ENCODE data around the gene ZNF195.
A peak's percentile ranks its signal among the peaks of the same experiment; 100 is the strongest.
"Not testable (repeated sequence)": the region's sequence is repeated elsewhere in the genome, so short reads cannot be mapped to it uniquely, and the experiment has no call there.

Gene ZNF195

GRCh38 chr11:3347127-3347526 is 31.8 kb downstream of the ZNF195 start:
- DNase-seq (ENCODE audit: low spot score): no peak

DNA sequence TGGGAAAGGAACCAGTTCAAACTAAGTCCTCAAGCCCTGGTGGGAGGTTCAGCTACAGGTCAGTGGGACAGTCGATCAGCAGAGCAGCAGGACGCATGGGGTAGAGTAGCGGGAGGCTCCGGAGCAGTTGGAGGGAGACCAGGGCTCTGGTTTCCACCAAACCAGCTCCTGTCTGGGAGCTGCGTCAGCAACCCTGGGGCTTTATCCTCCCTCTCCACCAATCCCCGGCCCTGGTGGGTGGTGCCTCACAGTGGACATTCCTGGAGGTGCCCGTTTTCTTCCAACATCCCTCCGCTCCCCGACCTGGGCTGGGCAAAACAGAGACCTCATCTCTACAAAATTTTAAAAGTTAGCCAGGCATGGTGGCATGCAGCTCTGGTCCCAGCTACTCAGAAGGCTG is 32.4 kb downstream of the ZNF195 start:
- DNase-seq (ENCODE audit: low spot score): no peak

DNA sequence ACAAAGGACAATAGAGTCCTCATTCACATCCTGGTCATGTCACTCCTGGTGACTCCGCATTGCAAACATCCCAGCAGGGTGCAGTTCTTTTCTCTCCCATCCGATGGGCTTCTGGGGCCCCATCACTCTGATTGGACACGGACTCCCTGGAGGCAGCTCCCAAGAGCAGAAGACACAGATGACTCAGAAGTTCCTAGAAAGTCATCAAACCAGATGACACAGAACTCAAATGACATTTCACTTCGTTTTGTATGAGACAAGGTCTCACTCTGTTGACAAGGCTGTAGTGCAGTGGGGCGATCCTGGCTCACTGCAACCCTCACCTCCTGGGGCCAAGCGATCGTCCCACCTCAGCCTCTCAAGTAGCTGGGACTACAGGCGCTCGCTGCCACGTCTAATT is 33.2 kb downstream of the ZNF195 start:
- DNase-seq (ENCODE audit: low spot score): no peak

- DNase-seq (ENCODE audit: low spot score): no peak
Measured at GRCh38 chr11:3344327-3345174, 34.4 kb downstream of the ZNF195 start.

DNA sequence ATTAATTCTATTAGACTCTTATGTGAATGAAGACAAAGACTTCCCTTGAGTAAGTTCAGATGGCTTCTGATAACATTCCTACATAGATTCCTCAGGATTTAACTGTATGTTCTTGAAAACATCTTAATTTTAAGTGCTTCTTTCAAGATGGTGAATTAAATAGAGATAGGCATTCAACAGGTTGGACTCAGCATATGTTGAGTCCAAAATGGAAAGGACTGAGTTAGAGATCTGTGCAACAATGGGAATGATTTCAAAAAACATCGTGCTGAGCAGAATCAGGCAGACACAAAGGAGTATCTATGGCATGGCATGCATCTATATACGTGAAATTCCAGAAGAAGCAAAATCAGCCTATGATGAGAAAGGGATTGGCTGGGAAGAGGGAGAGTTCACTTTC is 36.2 kb downstream of the ZNF195 start:
- DNase-seq (ENCODE audit: low spot score): no peak

DNA sequence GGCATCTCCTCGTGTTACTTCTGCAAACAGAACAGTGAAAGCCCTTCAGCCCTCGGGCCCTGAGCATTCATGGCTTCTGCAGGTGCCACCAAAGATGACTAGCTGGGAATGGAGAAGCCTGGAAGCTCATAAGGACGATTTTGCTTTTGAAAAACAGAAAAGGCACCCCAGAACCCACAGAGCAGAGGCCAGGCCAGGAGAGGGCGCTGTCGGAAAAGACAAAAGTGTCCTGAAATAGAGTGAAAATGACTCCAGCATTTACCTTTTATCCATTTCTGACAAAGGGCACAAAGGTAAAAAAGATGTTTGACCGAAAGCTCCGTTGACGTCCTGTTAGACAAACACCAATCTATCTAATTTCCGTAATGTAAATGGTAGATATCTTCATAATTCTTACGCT is 37.6 kb downstream of the ZNF195 start:
- peak; percentile 72 for DNase-seq (ENCODE audit: low spot score)

DNA sequence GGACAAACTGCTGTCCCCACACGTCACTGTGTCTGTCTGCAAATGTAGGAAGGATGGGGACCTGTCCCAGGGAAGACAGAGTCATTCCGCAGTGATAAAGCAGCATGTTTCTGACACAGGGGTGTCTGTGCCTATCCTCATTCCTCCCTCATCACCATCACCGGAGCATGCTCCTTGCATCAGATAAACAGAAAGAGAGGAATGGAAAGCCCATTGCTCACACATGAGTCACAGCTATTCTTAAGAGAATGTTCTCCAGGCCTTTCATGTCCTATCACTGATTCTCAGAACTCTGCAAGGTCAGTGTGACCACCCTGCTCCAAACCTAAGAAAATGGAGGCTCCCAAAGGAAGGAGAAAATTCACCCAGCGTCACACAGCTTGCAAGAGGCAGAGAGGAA is 38.9 kb downstream of the ZNF195 start:
- no peak for DNase-seq (ENCODE audit: low spot score)

DNA sequence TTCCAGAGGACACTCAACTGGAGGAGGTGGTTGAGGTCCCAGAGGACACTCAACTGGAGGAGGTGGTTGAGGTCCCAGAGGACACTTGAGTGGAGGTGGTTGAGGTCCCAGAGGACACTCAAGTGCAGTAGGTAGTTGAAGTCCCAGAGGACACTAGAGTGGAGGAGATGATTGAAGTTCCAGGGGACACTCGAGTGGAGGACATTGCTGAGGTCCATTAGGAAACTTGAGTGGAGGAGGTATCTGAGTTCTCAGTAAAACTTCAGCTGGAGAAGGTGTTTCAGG is 39.7 kb downstream of the ZNF195 start:
- DNase-seq (ENCODE audit: low spot score): no peak

DNA sequence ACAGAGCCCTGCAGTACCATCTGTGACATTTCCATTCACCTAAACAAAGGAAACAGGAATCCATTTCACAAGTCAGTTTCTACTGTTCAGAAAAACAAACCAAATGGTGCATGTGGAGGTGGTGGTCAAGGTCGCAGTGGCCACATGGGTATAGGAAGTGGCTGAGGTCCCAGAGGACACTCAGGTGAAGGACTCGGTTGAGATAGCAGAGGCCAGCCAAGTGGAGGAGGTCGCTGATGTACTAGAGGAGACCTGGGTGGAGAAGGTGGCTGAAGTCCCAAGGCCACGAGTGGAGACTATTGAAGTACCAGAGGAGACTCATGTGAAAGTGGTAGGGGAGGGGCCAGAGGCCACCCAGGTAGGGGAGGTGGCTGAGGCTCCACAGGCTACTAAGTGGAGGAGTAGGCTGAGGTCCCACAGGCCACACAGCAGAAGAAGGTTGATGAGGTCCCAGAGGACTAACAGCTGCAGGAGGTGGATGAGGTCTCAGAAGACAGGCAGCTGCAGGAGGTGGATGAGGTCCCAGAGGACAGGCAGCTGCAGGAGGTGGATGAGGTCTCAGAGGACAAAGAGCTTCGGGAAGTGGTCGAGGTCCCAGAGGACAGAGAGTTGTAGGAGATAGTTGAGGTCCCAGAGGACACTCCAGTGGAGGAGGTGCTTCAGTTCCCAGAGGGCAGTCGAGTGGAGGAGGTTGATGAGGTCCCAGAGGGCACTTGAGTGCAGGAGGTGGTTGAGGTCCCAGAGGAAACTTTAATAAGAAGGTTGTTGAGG is 40.2 kb downstream of the ZNF195 start:
- no peak for DNase-seq (ENCODE audit: low spot score)

- DNase-seq (ENCODE audit: low spot score): not testable (repeated sequence)
Measured at GRCh38 chr11:3336420-3336819, 42.5 kb downstream of the ZNF195 start.

DNA sequence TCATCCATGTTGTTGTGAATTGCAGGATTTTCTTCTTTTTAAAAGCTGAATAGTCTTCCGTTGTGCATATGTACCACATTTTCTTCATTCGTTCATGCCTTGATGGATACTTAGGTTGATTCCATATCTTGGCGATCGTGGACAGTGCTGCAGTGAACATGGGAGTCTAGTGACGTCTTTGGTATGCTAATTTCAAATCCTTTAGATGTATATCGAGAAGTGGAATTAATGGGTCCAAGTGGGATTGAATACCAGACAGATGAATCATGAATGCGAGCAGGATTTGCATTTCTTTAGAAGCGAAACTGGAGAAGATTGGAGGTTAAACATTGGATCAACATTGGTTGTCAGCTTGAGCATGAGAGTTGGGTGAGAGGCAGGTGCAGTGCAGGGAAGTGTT is 45.8 kb downstream of the ZNF195 start:
- DNase-seq (ENCODE audit: low spot score): not testable (repeated sequence)

GRCh38 chr11:3331078-3331477 is 47.9 kb downstream of the ZNF195 start:
- not testable (repeated sequence) for DNase-seq (ENCODE audit: low spot score)

DNA sequence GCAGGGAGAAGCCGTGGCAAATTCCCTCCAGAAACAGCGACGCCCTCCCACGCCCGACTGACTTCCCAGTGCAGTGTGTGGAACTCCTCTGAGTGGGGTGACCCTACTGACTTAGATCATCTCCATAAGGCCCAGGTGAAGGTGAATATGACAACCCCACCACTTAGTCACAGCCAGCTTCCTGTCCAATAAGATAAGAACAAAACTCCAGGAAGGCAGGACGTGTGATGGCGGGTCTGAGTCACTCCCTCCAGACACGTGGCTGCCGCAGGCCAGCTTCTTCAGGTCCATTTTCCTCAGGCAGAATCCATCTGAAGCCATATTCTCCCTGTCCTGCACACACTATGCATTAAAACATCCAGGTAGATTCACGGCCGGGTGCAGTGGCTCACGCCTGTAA is 48.9 kb downstream of the ZNF195 start:
- not testable (repeated sequence) for DNase-seq (ENCODE audit: low spot score)

- not testable (repeated sequence) for DNase-seq (ENCODE audit: low spot score)
Measured at GRCh38 chr11:3328503-3328902, 50.4 kb downstream of the ZNF195 start.

DNA sequence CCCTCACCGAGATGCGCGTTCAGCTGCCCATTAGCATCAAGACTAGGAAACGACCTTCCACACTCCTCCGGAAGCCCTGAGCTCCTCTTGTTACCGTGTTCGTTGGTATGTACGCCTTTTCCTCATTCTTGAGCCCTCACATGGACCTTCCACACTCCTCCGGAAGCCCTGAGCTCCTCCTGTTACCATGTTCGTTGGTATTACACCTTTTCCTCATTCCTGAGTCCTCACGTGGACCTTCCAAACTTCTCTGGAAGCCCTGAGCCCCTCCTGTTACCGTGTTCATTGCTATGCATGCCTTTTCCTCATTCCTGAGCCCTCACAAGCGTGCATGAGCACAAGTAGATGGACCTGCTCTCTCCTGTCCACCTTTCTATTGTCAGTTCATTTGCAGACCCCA is 52.5 kb downstream of the ZNF195 start:
- not testable (repeated sequence) for DNase-seq (ENCODE audit: low spot score)

DNA sequence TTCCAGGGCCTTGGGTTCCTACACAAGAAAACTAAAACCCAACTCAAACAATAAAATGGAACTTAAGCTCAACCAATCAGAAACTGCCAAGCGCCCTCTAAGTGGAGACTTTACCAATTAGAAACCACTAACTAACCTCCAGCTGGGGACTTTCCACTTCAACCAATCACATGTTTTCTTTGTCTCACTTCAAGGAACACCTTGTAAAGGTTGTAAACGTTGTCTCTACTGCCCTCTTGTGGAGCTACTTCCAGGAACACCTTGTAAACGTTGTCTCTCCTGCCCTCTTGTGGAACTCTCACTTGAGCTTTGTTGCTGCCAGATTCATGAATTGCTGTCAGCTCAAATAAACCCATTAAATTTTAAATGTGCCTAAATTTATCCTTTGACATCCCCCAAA is 54.2 kb downstream of the ZNF195 start:
- DNase-seq (ENCODE audit: low spot score): not testable (repeated sequence)

All from D341Med (cell line).